Nephron progenitor cell (in vitro differentiated cells): Measurements from ENCODE around the gene GID8.

Experiments
- DNase-seq: peaks from one replicate; pipeline ENCODE4 v3.0.0; 2021
- H3K27ac Mint-ChIP-seq: 2 replicates; pipeline ENCODE4 v1.8.0; 2021; ENCODE audit warnings: mild to moderate bottlenecking, moderate library complexity, mixed read lengths
- H3K27me3 Mint-ChIP-seq: 2 replicates; pipeline ENCODE4 v1.8.0; 2021; ENCODE audit warnings: mild to moderate bottlenecking, low read depth, mixed read lengths; ENCODE audit not compliant: poor library complexity
- H3K36me3 Mint-ChIP-seq: 2 replicates; pipeline ENCODE4 v1.8.0; 2021; ENCODE audit warnings: low read depth, mixed read lengths
- H3K4me1 Mint-ChIP-seq: 2 replicates; pipeline ENCODE4 v1.8.0; 2021; ENCODE audit warnings: mixed read lengths
- H3K4me3 Mint-ChIP-seq: 2 replicates; pipeline ENCODE4 v1.8.0; 2021; ENCODE audit warnings: mild to moderate bottlenecking, moderate library complexity, mixed read lengths
- H3K9me3 Mint-ChIP-seq: 2 replicates; pipeline ENCODE4 v1.8.0; 2021; ENCODE audit warnings: mild to moderate bottlenecking, moderate library complexity, mixed read lengths
- CTCF ChIP-seq: fragments of 200-600 bp; sonication (generic); IDR thresholded peaks from 2 replicates; pipeline ENCODE4 v1.5.0; 2021; ENCODE audit warnings: antibody characterized with exemption

GID8 gene

GRCh38 chr20:62955519-62956386 lies 17.8 kb downstream of the GID8 start:
- no peak for DNase-seq
- Mint-ChIP-seq H3K9me3 (no peaks in the 10 kb centered on the region), H3K27ac (no peak overlapping the region), H3K36me3 (peaks cover 7% of the 10 kb centered on the region), H3K4me3 (no peak overlapping the region), H3K27me3 (no peaks in the 10 kb centered on the region), H3K4me1 (peaks cover 32% of the 10 kb centered on the region)
- no peak for TF ChIP-seq CTCF

GRCh38 chr20:62956387-62957135 lies 18.6 kb downstream of the GID8 start:
- Mint-ChIP-seq H3K27ac (no peak overlapping the region), H3K9me3 (no peaks in the 10 kb centered on the region), H3K27me3 (no peaks in the 10 kb centered on the region), H3K36me3 (no peaks in the 10 kb centered on the region), H3K4me1 (peaks cover 32% of the 10 kb centered on the region), H3K4me3 (no peak overlapping the region)
- DNase-seq: no peak
- TF ChIP-seq CTCF: no peak

- no peaks in the 10 kb centered on the region for H3K27me3 Mint-ChIP-seq
- no peak overlapping the region for H3K27ac Mint-ChIP-seq
- DNase-seq: no peak
- TF ChIP-seq CTCF: no peak
- peaks cover 28% of the 10 kb centered on the region for H3K4me1 Mint-ChIP-seq
- H3K4me3 Mint-ChIP-seq: no peak overlapping the region
- no peaks in the 10 kb centered on the region for H3K9me3 Mint-ChIP-seq
- no peaks in the 10 kb centered on the region for H3K36me3 Mint-ChIP-seq
Observed at GRCh38 chr20:62957136-62958117, 19.5 kb downstream of the GID8 start.

GRCh38 chr20:62958388-62959100 lies 20.6 kb downstream of the GID8 start:
- no peak overlapping the region for H3K4me3 Mint-ChIP-seq
- peaks cover 25% of the 10 kb centered on the region for H3K4me1 Mint-ChIP-seq
- no peaks in the 10 kb centered on the region for H3K9me3 Mint-ChIP-seq
- no peaks in the 10 kb centered on the region for H3K36me3 Mint-ChIP-seq
- no peak for TF ChIP-seq CTCF
- no peak for DNase-seq
- no peak overlapping the region for H3K27ac Mint-ChIP-seq
- H3K27me3 Mint-ChIP-seq: no peaks in the 10 kb centered on the region
